DND-41 (cell line): Measurements from ENCODE around the gene ABHD16A.

Source experiments
- EZH2 ChIP-seq: IDR thresholded peaks from 3 replicates; pipeline ENCODE4 v1.6.1; 2012; ENCODE audit warnings: borderline replicate concordance, low read depth, mild to moderate bottlenecking, moderate library complexity, low read length, inconsistent platforms; ENCODE audit not compliant: severe bottlenecking
- TF ChIP-seq, protein P1 (sequence below): IDR thresholded peaks from 2 replicates; pipeline ENCODE4 v1.5.1; 2012; ENCODE audit warnings: borderline replicate concordance, low read length, moderate library complexity, mild to moderate bottlenecking; ENCODE audit not compliant: poor library complexity, severe bottlenecking; ENCODE audit errors: extremely low read depth

DNA sequence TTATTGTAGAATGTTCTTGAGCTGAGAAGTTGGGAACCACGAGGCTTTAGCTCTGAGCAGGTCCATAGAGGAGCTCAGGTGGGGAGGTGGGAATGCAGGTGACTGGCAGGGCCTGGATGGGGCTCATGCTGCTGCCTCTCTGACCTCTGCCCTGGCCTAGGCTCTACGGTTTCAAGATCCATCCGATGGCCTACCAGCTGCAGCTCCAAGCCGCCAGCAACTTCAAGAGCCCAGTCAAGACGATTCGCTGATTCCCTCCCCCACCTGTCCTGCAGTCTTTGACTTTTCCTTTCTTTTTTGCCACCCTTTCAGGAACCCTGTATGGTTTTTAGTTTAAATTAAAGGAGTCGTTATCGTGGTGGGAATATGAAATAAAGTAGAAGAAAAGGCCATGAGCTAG is 33.4 kb downstream of the ABHD16A start, which contains the start of gene LY6G5B:
- TF ChIP-seq, protein P1, sequence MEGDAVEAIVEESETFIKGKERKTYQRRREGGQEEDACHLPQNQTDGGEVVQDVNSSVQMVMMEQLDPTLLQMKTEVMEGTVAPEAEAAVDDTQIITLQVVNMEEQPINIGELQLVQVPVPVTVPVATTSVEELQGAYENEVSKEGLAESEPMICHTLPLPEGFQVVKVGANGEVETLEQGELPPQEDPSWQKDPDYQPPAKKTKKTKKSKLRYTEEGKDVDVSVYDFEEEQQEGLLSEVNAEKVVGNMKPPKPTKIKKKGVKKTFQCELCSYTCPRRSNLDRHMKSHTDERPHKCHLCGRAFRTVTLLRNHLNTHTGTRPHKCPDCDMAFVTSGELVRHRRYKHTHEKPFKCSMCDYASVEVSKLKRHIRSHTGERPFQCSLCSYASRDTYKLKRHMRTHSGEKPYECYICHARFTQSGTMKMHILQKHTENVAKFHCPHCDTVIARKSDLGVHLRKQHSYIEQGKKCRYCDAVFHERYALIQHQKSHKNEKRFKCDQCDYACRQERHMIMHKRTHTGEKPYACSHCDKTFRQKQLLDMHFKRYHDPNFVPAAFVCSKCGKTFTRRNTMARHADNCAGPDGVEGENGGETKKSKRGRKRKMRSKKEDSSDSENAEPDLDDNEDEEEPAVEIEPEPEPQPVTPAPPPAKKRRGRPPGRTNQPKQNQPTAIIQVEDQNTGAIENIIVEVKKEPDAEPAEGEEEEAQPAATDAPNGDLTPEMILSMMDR, result no peak
- no peak for TF ChIP-seq EZH2
